DND-41 (cell line): Measurements from ENCODE around the gene PUS7.
"Not testable (repeated sequence)": the region's sequence is repeated elsewhere in the genome, so short reads cannot be mapped to it uniquely, and the experiment has no call there.

Experiments used
- ATAC-seq: fragments of 200-7000 bp; cut with Tn5 transposase; 3 replicates; pipeline ENCODE4 v1.9.1; 2021; ENCODE audit warnings: low read depth; ENCODE audit not compliant: insufficient read depth
- DNase-seq: peaks from one replicate; pipeline ENCODE4 v3.0.0-alpha.2; 2020
- H2AFZ ChIP-seq: 2 replicates; pipeline ENCODE4 v1.6.0; 2012; ENCODE audit warnings: low read depth, low read length
- H3K27ac ChIP-seq: 2 replicates; pipeline ENCODE4 v1.5.1; 2012; ENCODE audit warnings: low read length, inconsistent platforms
- H3K27me3 ChIP-seq: fragments of 200-600 bp; sonication (generic); 2 replicates; pipeline ENCODE4 v1.6.0; 2012; ENCODE audit warnings: low read length, mild to moderate bottlenecking, inconsistent platforms; ENCODE audit not compliant: insufficient read depth, poor library complexity
- H3K36me3 ChIP-seq: 2 replicates; pipeline ENCODE4 v1.5.1; 2012; ENCODE audit warnings: low read length, inconsistent platforms; ENCODE audit not compliant: insufficient read depth
- H3K4me1 ChIP-seq: 2 replicates; pipeline ENCODE4 v1.5.1; 2012; ENCODE audit warnings: mild to moderate bottlenecking, low read length; ENCODE audit not compliant: insufficient read depth
- H3K4me2 ChIP-seq: 2 replicates; pipeline ENCODE4 v1.6.0; 2012; ENCODE audit warnings: mild to moderate bottlenecking, moderate library complexity, low read length, inconsistent platforms; ENCODE audit not compliant: insufficient read depth
- H3K4me3 ChIP-seq, 2 experiments: fragments of 200-600 bp in 1 of 2; shearing (Covaris generic) in 1 of 2; 2 replicates each; pipeline ENCODE4 v1.5.1; 2012 to 2016; ENCODE audit warnings: inconsistent platforms in 2 of 2, low read length in 2 of 2, mild to moderate bottlenecking in 2 of 2, low read depth in 1 of 2, moderate library complexity in 1 of 2
- H3K79me2 ChIP-seq: 2 replicates; pipeline ENCODE4 v1.6.0; 2012; ENCODE audit warnings: low read length, inconsistent platforms; ENCODE audit not compliant: insufficient read depth
- H3K9ac ChIP-seq: 2 replicates; pipeline ENCODE4 v1.6.0; 2012; ENCODE audit warnings: low read depth, mild to moderate bottlenecking, inconsistent platforms, low read length, moderate library complexity
- H3K9me3 ChIP-seq: 2 replicates; pipeline ENCODE4 v1.5.1; 2012; ENCODE audit warnings: low read length, moderate library complexity, mild to moderate bottlenecking, inconsistent platforms; ENCODE audit not compliant: insufficient read depth, severe bottlenecking
- H4K20me1 ChIP-seq: 2 replicates; pipeline ENCODE4 v1.6.0; 2012; ENCODE audit warnings: low read length; ENCODE audit not compliant: insufficient read depth
- CTCF ChIP-seq: IDR thresholded peaks from 2 replicates; pipeline ENCODE4 v1.5.1; 2012; ENCODE audit warnings: borderline replicate concordance, low read length, moderate library complexity, mild to moderate bottlenecking; ENCODE audit not compliant: poor library complexity, severe bottlenecking; ENCODE audit errors: extremely low read depth
- EZH2 ChIP-seq: IDR thresholded peaks from 3 replicates; pipeline ENCODE4 v1.6.1; 2012; ENCODE audit warnings: borderline replicate concordance, low read depth, mild to moderate bottlenecking, moderate library complexity, low read length, inconsistent platforms; ENCODE audit not compliant: severe bottlenecking

Gene PUS7

GRCh38 chr7:105444342-105444987 lies 77.6 kb downstream of the PUS7 start:
- no peaks in the 10 kb centered on the region for H4K20me1 ChIP-seq
- no peak overlapping the region for H3K4me3 ChIP-seq
- H3K36me3 ChIP-seq: no peaks in the 10 kb centered on the region
- H3K9ac ChIP-seq: no peak overlapping the region
- DNase-seq (no peak), ATAC-seq (no peak)
- no peaks in the 10 kb centered on the region for H3K9me3 ChIP-seq
- 0 out of 2 replicates have a peak, but pooled peaks cover 3% of the 10 kb centered on the region for H3K4me1 ChIP-seq
- no peak overlapping the region for H2AFZ ChIP-seq
- no peak overlapping the region for H3K4me2 ChIP-seq
- H3K27me3 ChIP-seq: no peaks in the 10 kb centered on the region
- H3K27ac ChIP-seq: no peak overlapping the region
- TF ChIP-seq EZH2: no peak
- no peak for TF ChIP-seq CTCF
- no peaks in the 10 kb centered on the region for H3K79me2 ChIP-seq

- H2AFZ ChIP-seq, H4K20me1 ChIP-seq, H3K36me3 ChIP-seq, H3K9me3 ChIP-seq, H3K4me3 ChIP-seq, ATAC-seq, H3K27me3 ChIP-seq, H3K27ac ChIP-seq, H3K9ac ChIP-seq, DNase-seq, H3K79me2 ChIP-seq, H3K4me2 ChIP-seq, H3K4me1 ChIP-seq: not testable (repeated sequence)
These were observed 79.9 kb downstream of the PUS7 start for GRCh38 chr7:105442214-105442613.

GRCh38 chr7:105439174-105439893 lies 82.7 kb downstream of the PUS7 start:
- Histone ChIP-seq H3K36me3 (no peaks in the 10 kb centered on the region), H3K4me3 (no peak overlapping the region), H3K79me2 (no peaks in the 10 kb centered on the region), H3K9ac (no peak overlapping the region), H3K4me2 (no peak overlapping the region), H4K20me1 (no peaks in the 10 kb centered on the region), H3K27ac (no peak overlapping the region), H3K4me1 (no peaks in the 10 kb centered on the region), H2AFZ (no peak overlapping the region), H3K27me3 (no peaks in the 10 kb centered on the region), H3K9me3 (no peaks in the 10 kb centered on the region)
- TF ChIP-seq EZH2: no peak
- no peak for TF ChIP-seq CTCF
- no peak for DNase-seq
- ATAC-seq: no peak

DNA sequence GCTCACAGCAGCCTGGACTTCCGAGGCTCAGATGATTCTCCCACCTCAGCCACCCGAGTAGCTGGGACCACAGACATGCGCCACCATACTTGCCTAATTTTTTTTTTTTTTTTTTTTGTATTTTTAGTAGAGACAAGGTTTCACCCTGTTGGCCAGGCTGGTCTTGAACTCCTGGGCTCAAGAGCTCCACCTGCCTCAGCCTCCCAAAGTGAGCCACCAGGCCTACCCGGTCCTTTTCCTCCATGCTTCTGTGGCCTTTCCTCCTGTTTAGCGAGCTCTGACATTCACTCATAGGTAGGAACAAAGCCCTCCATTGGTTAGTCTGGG lies 83.3 kb downstream of the PUS7 start:
- Histone ChIP-seq H3K4me3 (no peak overlapping the region), H3K36me3 (no peaks in the 10 kb centered on the region), H4K20me1 (no peaks in the 10 kb centered on the region), H3K27me3 (no peaks in the 10 kb centered on the region), H2AFZ (no peak overlapping the region), H3K4me2 (no peak overlapping the region), H3K9ac (no peak overlapping the region), H3K9me3 (no peaks in the 10 kb centered on the region), H3K79me2 (no peaks in the 10 kb centered on the region), H3K27ac (no peak overlapping the region), H3K4me1 (no peaks in the 10 kb centered on the region)
- ATAC-seq: no peak
- TF ChIP-seq EZH2: no peak
- no peak for TF ChIP-seq CTCF
- no peak for DNase-seq
